Panc1 (cell line): ENCODE data around the gene IL31RA. TPM values are rescaled to one million over a fixed set of nuclear protein-coding genes. Genes with fewer than 3 reads are reported as not detected.

Experiments used
- ATAC-seq: fragments of 200-7000 bp; cut with Tn5 transposase; 2 replicates; pipeline ENCODE4 v1.9.1; 2020; ENCODE audit warnings: mild to moderate bottlenecking, moderate library complexity
- BruUV-seq: library from RNA; stranded (reverse); fragments of 400-500 nt; replicated peaks from 2 replicates; lab custom pipeline; 2021; lab: Mats Ljungman, UMichigan
- CTCF ChIA-PET: fragments of 300-600 bp; sonication (Branson Sonifier 250); formaldehyde crosslinking; loops from one replicate; lab custom pipeline; 2022; ENCODE audit warnings: antibody characterized with exemption; lab: Charles Lee
- POLR2A ChIA-PET: fragments of 300-600 bp; sonication (Branson Sonifier 250); formaldehyde crosslinking; loops from one replicate; lab custom pipeline; 2022; ENCODE audit warnings: antibody characterized with exemption; lab: Charles Lee
- DNase-seq: peaks from one replicate; pipeline ENCODE4 v3.0.0-alpha.2; 2010; ENCODE audit warnings: low read depth, low spot score
- H3K27ac ChIP-seq: 2 replicates; pipeline ENCODE4 v1.5.1; 2011; ENCODE audit warnings: mild to moderate bottlenecking, low read length, inconsistent platforms
- H3K27me3 ChIP-seq: fragments of 200-500 bp; sonication (Bioruptor generic); 2 replicates; pipeline ENCODE4 v1.6.0; 2014; ENCODE audit warnings: low read length, inconsistent platforms; ENCODE audit not compliant: control insufficient read depth, insufficient read depth
- H3K36me3 ChIP-seq: fragments of 200-500 bp; sonication (Bioruptor generic); 2 replicates; pipeline ENCODE4 v1.5.1; 2014; ENCODE audit warnings: inconsistent platforms, mild to moderate bottlenecking, low read length, moderate library complexity; ENCODE audit not compliant: control insufficient read depth, insufficient read depth
- H3K4me1 ChIP-seq: 2 replicates; pipeline ENCODE4 v1.5.1; 2011; ENCODE audit warnings: inconsistent platforms, mild to moderate bottlenecking, low read length, moderate library complexity; ENCODE audit not compliant: control insufficient read depth, insufficient read depth
- H3K4me3 ChIP-seq, 2 experiments: 2 replicates each; pipeline ENCODE4 v1.5.1; 2011 to 2012; ENCODE audit warnings: low read depth in 2 of 2, low read length in 2 of 2, mild to moderate bottlenecking in 2 of 2, inconsistent platforms in 1 of 2, moderate library complexity in 1 of 2
- H3K9me3 ChIP-seq: fragments of 200-500 bp; sonication (Bioruptor generic); 2 replicates; pipeline ENCODE4 v1.5.1; 2014; ENCODE audit warnings: low read depth, mild to moderate bottlenecking, inconsistent platforms, low read length, moderate library complexity; ENCODE audit not compliant: control insufficient read depth, insufficient read depth
- CTCF ChIP-seq: fragments of 450-650 bp; IDR thresholded peaks from 2 replicates; pipeline ENCODE4 v1.5.1; 2017; ENCODE audit warnings: mild to moderate bottlenecking
- POLR2AphosphoS5 ChIP-seq: IDR thresholded peaks from 2 replicates; pipeline ENCODE4 v1.6.1; 2012; ENCODE audit warnings: mild to moderate bottlenecking, low read depth, low read length, moderate library complexity
- REST ChIP-seq, 2 experiments: IDR thresholded peaks; 2 replicates each; pipeline ENCODE4 v1.6.1; 2011 to 2012; ENCODE audit warnings: low read depth in 2 of 2, control low read depth in 1 of 2, low read length in 1 of 2, mild to moderate bottlenecking in 1 of 2, moderate library complexity in 1 of 2; ENCODE audit not compliant: insufficient read depth in 1 of 2
- SIN3A ChIP-seq: IDR thresholded peaks from 2 replicates; pipeline ENCODE4 v1.6.1; 2012; ENCODE audit warnings: low read depth, mild to moderate bottlenecking, low read length, moderate library complexity, borderline replicate concordance; ENCODE audit not compliant: insufficient read depth
- TCF7L2 ChIP-seq: IDR thresholded peaks from 2 replicates; pipeline ENCODE4 v1.6.1; 2011; ENCODE audit warnings: mild to moderate bottlenecking, low read depth, low read length, inconsistent platforms
- in situ Hi-C: cut with HindIII; loops from 2 replicates; pipeline ENCODE4 v1.10.0; 2016; ENCODE audit warnings: low sequenced_read_pairs, low pct_unique_long_range_greater_than_20kb
- intact Hi-C: fragments of 100-400 bp; cut with micrococcal nuclease; formaldehyde crosslinking; loops from one replicate; pipeline ENCODE4 v1.10.0; 2022; ENCODE audit not compliant: unreplicated experiment
- total RNA-seq: library from RNA; stranded (reverse); gene quantifications from one replicate; pipeline ENCODE4 v1.2.1, GENCODE V29; 2021; ENCODE audit not compliant: unreplicated experiment

IL31RA gene
- total RNA-seq, 1 experiment from 2014 or later: 3.1 TPM

DNA sequence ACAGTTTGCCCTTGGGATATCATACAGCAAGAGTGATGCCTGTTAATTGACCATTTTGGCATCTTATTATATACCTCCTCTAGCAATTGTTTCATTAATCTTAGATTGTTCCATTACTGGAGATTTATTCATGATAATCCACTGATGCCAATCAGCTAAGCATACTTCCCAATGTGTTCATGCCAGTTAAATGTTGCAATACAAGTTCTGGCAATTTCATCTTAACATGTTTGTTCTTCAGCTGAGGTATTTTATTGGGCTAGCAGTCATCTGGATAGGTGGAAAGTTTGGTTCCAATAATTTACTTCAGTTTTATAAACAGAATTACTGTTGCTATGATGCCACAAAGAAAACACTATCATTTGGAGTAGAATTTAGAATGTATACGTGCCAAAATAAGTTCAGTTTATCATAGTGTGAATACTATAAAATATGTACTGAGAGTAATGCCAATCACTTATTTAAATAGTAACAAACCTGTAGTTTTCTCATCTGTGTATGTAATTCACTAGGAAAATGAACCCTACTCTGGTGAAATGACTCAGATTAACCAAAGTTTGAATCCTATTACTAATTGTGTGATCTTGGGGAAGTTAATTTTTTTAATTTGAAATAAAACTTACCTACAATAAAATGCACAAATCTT lies 27.9 kb upstream of the IL31RA start:
- DNase-seq (no peak), ATAC-seq (no peak)
- H3K9me3 ChIP-seq: no peaks in the 10 kb centered on the region
- H3K27me3 ChIP-seq: no peaks in the 10 kb centered on the region
- H3K4me1 ChIP-seq: 0 out of 2 replicates have a peak, but pooled peaks cover 2% of the 10 kb centered on the region
- in situ Hi-C loops: no loop called here
- BruUV-seq: no TSS peak
- intact Hi-C loops: no loop called here
- ChIA-PET POLR2A (no interaction called here), CTCF (no interaction called here)
- H3K36me3 ChIP-seq: no peaks in the 10 kb centered on the region
- TF ChIP-seq CTCF (no peak), SIN3A (no peak), TCF7L2 (no peak), POLR2AphosphoS5 (no peak), REST (IDR thresholded peaks at IDR 0.05; ENCODE audit: insufficient read depth in 1 of 2, low read depth in 2 of 2, low read length in 1 of 2) (no peak)
- H3K4me3 ChIP-seq: no peak overlapping the region
- no peak overlapping the region for H3K27ac ChIP-seq

- in situ Hi-C loops: no loop called here
Observed at GRCh38 chr5:55829956-55830355, 21.2 kb upstream of the IL31RA start.

More at GRCh38 chr5:55829956-55830355, 21.2 kb upstream of the IL31RA start:
- ATAC-seq (no peak), DNase-seq (no peak)
- no TSS peak for BruUV-seq
- Histone ChIP-seq H3K4me3 (no peak overlapping the region), H3K27ac (no peak overlapping the region), H3K36me3 (no peaks in the 10 kb centered on the region), H3K27me3 (no peaks in the 10 kb centered on the region), H3K4me1 (no peaks in the 10 kb centered on the region), H3K9me3 (no peaks in the 10 kb centered on the region; the same call in 1 of the 2 replicates)
- TF ChIP-seq TCF7L2 (no peak), POLR2AphosphoS5 (no peak), REST (IDR thresholded peaks at IDR 0.05; ENCODE audit: insufficient read depth in 1 of 2, low read depth in 2 of 2, low read length in 1 of 2) (no peak), SIN3A (no peak), CTCF (no peak)
- intact Hi-C loops: no loop called here
- POLR2A ChIA-PET: no interaction called here
- CTCF ChIA-PET: no interaction called here
